Measurements from ENCODE around the gene SPATA46. TPM values are rescaled to one million over a fixed set of nuclear protein-coding genes. Genes with fewer than 3 reads are reported as not detected.

SPATA46 gene
- total RNA-seq, 1 experiment from 2014 or later: not detected

- H3K36me3 ChIP-seq: no peaks in the 10 kb centered on the region
- H3K4me3 ChIP-seq: no peak overlapping the region
- no peak for DNase-seq
- no peaks in the 10 kb centered on the region for H3K9me3 ChIP-seq
- no peaks in the 10 kb centered on the region; the same call in 1 of the 2 replicates for H3K27me3 ChIP-seq
These were observed 21.4 kb upstream of the SPATA46 start for GRCh38 chr1:162397943-162398560.

DNA sequence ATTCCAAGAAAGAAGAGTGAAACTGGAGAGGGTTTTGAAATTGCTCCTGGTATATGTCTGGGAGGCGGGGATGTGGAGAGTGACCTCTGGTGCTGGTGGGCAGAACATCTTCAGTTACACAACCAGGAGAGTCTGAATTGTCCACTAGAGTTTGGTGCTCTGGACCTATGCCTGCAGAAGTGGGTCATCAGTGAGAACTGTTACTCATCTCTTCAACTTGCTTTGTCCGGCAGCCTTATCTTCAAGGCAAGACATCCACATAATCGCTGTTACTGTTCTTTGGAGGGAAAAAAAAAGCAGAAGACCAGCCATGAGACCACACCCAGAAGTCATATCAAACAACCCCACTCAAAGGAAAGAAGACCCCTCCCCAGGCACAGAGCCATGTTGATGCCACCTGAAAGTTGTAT, 20.4 kb upstream of the SPATA46 start:
- Histone ChIP-seq H3K27me3 (no peaks in the 10 kb centered on the region; the same call in 1 of the 2 replicates), H3K9me3 (no peaks in the 10 kb centered on the region), H3K36me3 (no peaks in the 10 kb centered on the region), H3K4me3 (no peak overlapping the region)
- peak; percentile 25 for DNase-seq

DNA sequence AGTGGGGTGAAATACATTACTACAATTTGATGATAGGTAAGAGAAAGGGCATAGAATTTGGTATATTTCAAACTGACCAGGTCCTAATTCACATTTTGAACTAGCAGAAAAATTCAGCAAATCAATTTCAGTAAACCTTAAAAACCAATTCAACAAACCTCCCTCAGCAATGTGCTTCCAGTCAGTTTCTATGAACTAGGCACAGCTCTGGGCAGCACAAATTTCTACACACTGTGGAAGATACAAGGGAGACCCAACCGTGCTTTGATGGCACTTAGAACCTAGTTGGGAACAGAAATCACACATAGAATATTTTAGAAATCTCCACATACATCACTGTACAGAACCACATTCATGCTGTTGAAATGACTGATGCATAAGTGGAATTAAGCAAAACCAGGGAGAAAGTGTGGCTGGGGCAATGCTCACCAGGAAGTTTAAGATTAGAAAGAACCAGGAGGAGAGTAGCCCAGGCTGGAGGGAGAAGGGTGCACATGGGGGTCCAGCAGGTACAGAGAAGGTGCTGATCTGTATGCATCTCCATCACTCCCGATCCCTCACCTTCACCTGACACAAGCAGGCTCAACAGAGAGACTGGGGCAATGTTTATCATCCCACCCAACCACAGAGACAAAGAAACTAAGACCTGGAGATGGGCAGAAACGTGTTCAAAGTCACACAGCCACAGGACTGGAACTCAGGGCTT, 19.7 kb upstream of the SPATA46 start:
- Histone ChIP-seq H3K4me3 (no peak overlapping the region), H3K36me3 (no peaks in the 10 kb centered on the region), H3K27me3 (no peaks in the 10 kb centered on the region; the same call in 1 of the 2 replicates), H3K9me3 (no peaks in the 10 kb centered on the region)
- no peak for DNase-seq

- H3K27me3 ChIP-seq: no peaks in the 10 kb centered on the region
- H3K9me3 ChIP-seq: no peaks in the 10 kb centered on the region
- H3K4me3 ChIP-seq: no peak overlapping the region
- peak; percentile 39 for DNase-seq
- no peaks in the 10 kb centered on the region for H3K36me3 ChIP-seq
These were observed 15.3 kb upstream of the SPATA46 start for GRCh38 chr1:162391790-162392563.

- Histone ChIP-seq H3K9me3 (no peaks in the 10 kb centered on the region), H3K27me3 (no peaks in the 10 kb centered on the region), H3K36me3 (no peaks in the 10 kb centered on the region), H3K4me3 (no peak overlapping the region)
- no peak for DNase-seq
These were observed 13.9 kb upstream of the SPATA46 start for GRCh38 chr1:162390396-162391185.

DNA sequence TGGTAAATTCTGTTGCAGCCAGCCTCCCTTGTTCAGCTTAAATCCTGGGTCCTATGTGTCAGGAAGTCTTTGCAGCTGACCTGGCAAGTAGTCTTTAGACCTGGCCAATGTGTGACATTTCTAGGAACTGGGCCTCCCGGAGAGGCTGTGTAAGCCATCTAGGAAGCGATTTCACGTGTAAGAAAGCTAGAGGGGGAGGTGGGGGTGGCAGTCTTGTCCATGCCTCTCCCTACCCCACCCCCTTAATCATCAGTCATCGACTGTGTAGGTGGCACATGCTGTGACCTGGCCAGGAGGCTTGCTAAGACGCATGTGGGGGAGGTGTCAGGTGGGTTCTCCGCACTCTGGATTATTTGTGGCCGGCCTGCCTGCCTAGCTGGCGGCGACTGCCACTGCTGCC, 13.3 kb upstream of the SPATA46 start:
- Histone ChIP-seq H3K27me3 (no peaks in the 10 kb centered on the region), H3K9me3 (no peaks in the 10 kb centered on the region), H3K4me3 (no peak overlapping the region), H3K36me3 (no peaks in the 10 kb centered on the region)
- no peak for DNase-seq

DNA sequence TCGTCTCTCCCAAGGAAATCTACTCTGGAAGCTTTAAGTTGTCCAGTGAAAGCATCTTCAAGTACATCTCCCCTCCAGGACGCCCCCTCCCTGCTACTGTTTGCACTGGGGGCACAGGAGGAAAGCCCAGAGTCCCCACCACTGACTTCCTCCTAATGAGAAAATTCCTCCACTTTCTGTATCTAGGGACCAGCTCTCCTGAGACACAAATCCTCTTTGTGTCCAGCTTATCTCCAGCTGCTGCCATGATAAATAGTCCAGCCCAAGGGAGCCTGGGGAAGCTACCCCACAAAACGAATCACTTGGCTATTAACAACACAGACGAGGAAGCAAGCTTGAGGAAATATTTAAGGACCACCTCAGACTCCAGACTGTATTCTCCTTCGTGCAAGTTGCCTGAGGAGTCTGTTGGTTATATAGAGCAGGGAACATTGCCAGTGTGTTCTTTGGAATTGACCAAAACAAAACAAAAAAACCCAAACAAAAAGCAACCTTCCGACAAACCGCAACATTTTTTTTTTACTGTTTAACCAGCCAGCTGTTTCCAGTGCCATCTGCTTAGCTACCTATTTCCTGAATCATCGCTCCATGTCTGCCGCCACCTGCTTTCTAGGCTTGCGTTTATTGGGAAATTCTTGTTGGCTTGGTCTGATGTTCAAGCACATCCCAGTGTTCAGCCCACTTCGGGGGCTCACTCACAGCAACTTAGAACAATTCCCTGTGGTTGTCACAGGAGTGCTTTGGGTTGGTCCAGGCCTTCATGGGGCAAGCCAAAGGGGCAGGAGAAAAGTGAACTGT, 12.6 kb upstream of the SPATA46 start:
- H3K36me3 ChIP-seq: no peaks in the 10 kb centered on the region
- peak; percentile 51 for DNase-seq

DNA sequence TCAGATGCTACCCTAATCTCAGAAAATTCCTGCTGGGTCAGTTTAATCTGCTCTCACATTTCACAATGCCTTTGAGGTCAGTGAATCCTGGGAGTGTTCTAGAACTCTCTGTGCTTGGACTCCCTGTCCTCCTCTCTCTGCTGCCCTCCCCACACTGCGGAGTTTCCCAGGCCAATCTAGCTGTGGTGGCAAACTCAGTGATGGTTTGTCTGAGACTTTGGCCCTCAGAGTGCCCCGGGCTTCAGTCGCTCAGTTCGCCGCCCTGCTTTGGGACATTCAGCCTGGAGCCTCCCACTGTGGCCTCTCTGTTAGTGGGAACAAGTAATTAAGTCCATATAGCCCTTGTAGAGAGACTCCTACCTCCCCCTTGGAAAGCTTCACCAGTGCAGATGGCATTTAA, 12.0 kb upstream of the SPATA46 start:
- H3K27me3 ChIP-seq: no peaks in the 10 kb centered on the region
- no peaks in the 10 kb centered on the region for H3K9me3 ChIP-seq
- no peaks in the 10 kb centered on the region for H3K36me3 ChIP-seq
- DNase-seq: no peak
- no peak overlapping the region for H3K4me3 ChIP-seq

More for the DNA sequence above, 12.6 kb upstream of the SPATA46 start:
- Histone ChIP-seq H3K9me3 (no peaks in the 10 kb centered on the region), H3K4me3 (no peak overlapping the region), H3K27me3 (no peaks in the 10 kb centered on the region)

GRCh38 chr1:162388083-162388594, 11.5 kb upstream of the SPATA46 start:
- Histone ChIP-seq H3K36me3 (no peaks in the 10 kb centered on the region), H3K4me3 (no peak overlapping the region), H3K9me3 (no peaks in the 10 kb centered on the region), H3K27me3 (no peaks in the 10 kb centered on the region)
- DNase-seq: no peak

GRCh38 chr1:162387226-162388082, 10.8 kb upstream of the SPATA46 start:
- H3K9me3 ChIP-seq: no peaks in the 10 kb centered on the region

DNA sequence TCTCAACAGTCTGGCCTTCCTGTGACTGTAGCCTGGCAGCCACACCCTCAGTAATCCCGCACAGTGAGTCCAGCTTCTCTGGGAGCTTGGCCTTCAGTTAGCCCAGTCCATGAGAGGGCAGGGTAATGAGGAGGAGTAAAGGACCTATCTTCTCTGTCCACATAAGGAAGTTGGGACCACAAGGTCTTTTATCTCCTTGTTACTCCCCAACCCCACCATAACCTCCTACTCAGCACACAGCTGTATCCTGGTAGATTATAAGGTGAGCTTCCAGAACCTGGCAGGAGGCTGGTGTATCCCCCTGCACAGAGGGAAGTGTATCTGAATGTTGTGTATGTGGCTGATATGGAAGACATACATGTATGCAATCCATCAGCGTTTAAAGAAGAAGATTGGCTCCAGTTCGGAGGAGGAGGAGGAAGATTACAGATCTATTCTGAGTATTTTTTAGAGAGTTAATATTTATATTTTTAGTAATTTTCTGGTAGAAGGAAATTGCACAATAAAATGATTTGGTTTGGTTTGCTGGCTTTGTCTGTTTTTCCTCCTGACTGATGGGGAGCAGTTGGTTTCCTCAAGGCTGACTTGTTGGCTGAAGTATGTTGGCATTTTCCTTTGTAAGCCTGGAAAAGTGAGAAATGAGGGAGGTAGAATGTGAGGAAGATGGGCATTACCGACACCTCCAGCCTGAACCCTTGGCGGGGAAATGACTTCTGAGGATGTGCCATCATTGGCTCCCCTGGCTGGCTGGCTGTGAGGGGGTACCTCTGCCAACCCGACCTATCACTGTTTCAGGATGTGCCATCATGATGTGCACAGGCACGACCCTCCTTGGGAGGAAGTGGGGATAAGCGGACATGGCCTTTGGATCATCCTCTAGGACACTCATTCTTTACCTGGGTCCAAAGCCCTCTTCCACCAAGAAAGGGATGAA, 9.9 kb upstream of the SPATA46 start:
- no peaks in the 10 kb centered on the region for H3K27me3 ChIP-seq
- no peak overlapping the region for H3K4me3 ChIP-seq
- DNase-seq: no peak
- no peaks in the 10 kb centered on the region for H3K9me3 ChIP-seq
- H3K36me3 ChIP-seq: no peaks in the 10 kb centered on the region

More at GRCh38 chr1:162387226-162388082, 10.8 kb upstream of the SPATA46 start:
- H3K4me3 ChIP-seq: no peak overlapping the region
- no peaks in the 10 kb centered on the region for H3K27me3 ChIP-seq
- H3K36me3 ChIP-seq: no peaks in the 10 kb centered on the region
- no peak for DNase-seq

DNA sequence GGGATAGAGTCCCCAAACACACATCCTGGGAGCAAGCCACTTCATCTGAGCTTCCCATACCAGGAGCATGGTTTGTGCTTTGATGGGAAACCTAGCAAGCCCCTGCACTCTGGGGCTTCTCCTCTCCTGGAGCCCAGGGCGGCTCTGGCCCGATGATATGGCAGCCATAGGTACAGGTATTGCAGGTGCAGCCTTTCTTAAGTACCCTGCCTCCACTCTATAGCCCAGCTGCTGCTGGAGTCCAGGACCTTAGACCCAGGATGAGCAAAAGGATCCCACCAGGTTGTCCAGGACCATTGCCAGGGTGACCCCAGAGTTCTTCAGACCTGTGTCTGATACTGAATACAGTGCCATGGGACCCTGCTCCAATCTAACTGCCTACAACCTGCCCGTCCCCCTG, 9.0 kb upstream of the SPATA46 start:
- no peaks in the 10 kb centered on the region for H3K36me3 ChIP-seq
- H3K4me3 ChIP-seq: no peak overlapping the region
- no peaks in the 10 kb centered on the region for H3K9me3 ChIP-seq
- no peaks in the 10 kb centered on the region for H3K27me3 ChIP-seq
- no peak for DNase-seq

GRCh38 chr1:162385280-162385623, 8.6 kb upstream of the SPATA46 start:
- Histone ChIP-seq H3K9me3 (no peaks in the 10 kb centered on the region), H3K36me3 (no peaks in the 10 kb centered on the region), H3K27me3 (no peaks in the 10 kb centered on the region), H3K4me3 (no peak overlapping the region)
- no peak for DNase-seq

DNA sequence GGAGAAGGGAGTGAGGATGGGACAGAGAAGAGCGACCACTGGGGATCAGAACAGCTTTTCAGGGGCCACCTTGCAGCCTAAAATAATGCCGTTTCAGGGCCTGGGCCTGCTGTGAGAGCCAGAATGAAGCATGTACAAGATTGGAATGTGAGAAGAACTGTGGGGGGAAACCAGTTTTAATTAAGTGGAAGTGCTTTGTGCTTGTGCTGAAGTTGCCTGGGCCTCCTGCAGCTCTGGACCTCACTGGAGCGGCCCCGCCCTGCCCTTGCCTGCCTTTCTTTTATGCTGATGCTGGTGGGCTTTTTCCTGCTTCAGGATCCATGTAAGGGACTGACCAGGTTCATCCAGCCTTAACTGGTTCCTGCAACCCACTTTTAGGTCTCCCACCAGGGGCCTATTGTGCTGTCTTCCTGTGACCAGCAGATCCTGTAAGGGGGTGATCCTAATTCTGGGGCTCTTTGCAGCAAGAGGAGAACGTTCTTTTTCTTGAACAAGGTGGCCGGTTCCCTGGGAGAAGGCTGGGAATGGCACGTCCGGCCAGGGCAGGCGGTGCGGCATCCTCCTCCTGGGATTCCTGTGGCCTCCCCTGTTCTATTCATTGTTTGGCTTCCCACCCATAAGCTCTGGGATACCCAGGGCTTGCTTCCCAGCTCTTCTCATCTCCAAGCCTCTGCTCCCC, 8.1 kb upstream of the SPATA46 start:
- H3K27me3 ChIP-seq: no peaks in the 10 kb centered on the region

More for the DNA sequence above, 8.1 kb upstream of the SPATA46 start:
- Histone ChIP-seq H3K9me3 (no peaks in the 10 kb centered on the region), H3K36me3 (no peaks in the 10 kb centered on the region), H3K4me3 (no peak overlapping the region)
- DNase-seq: no peak

Data from MG63 (cell line).